ENCODE measurements around the gene DGUOK.
"Not testable (repeated sequence)": the region's sequence is repeated elsewhere in the genome, so short reads cannot be mapped to it uniquely, and the experiment has no call there.

Gene DGUOK

DNA sequence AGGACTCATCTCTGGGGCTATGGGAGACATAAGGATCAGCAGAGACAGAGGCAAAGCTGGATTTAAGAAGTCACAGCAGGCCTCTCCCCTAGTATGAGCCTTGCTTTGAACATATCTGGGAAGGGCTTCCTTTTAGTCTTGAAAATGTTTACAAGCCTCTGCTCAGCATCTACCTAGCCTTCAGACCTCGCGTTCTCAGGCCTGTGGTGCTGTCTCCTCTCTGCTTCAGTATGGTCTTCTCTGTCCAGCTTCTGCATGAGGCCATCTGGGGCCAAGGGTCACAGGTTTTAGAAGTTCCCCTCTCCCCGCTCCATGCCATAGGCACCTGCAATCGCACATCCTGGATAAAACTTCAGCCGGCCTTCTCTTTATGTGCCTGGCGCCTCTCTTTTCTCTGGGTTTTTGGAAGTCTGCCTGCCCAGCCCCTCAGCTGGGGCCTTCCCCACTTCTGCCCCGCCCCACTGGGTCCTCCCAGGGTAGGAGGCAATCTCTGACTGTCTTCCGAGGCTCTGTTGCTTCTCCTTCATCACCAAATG lies 26.8 kb upstream of the DGUOK start:
- TF ChIP-seq CTCF (IDR thresholded peaks at IDR 0.05; ENCODE audit: control extremely low read depth, extremely low read depth, low read depth, missing control alignments), result no peak
- POLR2A ChIA-PET, result no interaction called here
- CTCF ChIA-PET, result interaction anchor here (2.7 kb wide), 1 partner anchor 9 kb away, joined by 17 read pairs; no protein-coding TSS in a partner anchor
- DNase-seq (ENCODE audit: extremely low spot score), result no peak

DNA sequence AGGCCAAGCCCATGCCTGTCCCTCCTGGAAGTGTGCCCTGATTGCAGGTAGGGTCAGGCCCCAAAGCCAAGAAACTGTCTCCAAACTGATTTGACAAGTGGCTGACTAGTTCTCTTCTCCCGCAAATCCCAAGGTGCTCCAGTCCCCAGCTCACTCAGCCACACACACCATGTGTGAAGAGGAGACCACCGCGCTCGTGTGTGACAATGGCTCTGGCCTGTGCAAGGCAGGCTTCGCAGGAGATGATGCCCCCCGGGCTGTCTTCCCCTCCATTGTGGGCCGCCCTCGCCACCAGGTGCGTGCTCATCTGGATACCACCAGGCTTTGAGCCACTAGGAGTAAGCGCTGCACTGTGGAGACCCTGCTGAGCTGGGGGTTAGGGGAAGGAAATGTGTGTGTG lies 25.5 kb upstream of the DGUOK start:
- CTCF ChIA-PET, result interaction anchor here (1.0 to 1.3 kb wide), 3 partner anchors 10 to 349 kb away, joined by 3 read pairs; no protein-coding TSS in a partner anchor
- no peak for TF ChIP-seq CTCF (IDR thresholded peaks at IDR 0.05; ENCODE audit: control extremely low read depth, extremely low read depth, low read depth, missing control alignments)
- no peak for DNase-seq (ENCODE audit: extremely low spot score)
- POLR2A ChIA-PET, result no interaction called here

- ChIA-PET CTCF (interaction anchor here (1.1 to 1.7 kb wide), 2 partner anchors 9 to 63 kb away, joined by 4 read pairs; no protein-coding TSS in a partner anchor), POLR2A (no interaction called here)
- no peak for DNase-seq (ENCODE audit: extremely low spot score)
- no peak for TF ChIP-seq CTCF (IDR thresholded peaks at IDR 0.05; ENCODE audit: control extremely low read depth, extremely low read depth, low read depth, missing control alignments)
Measured at GRCh38 chr2:73902284-73902683, 24.4 kb upstream of the DGUOK start.

- ChIA-PET CTCF (interaction anchor here (1.2 to 1.7 kb wide), 2 partner anchors 11 to 64 kb away, joined by 4 to 5 read pairs; partner anchors contain the start of gene ACTG2), POLR2A (interaction anchor here (0.7 kb wide), 1 partner anchor 295 kb away, joined by 8 read pairs; the partner anchor contains the start of gene MTHFD2)
- no peak for DNase-seq (ENCODE audit: extremely low spot score)
- TF ChIP-seq CTCF (IDR thresholded peaks at IDR 0.05; ENCODE audit: control extremely low read depth, extremely low read depth, low read depth, missing control alignments), result no peak
Measured at GRCh38 chr2:73903313-73903712, 23.4 kb upstream of the DGUOK start.

GRCh38 chr2:73903949-73904613 lies 22.6 kb upstream of the DGUOK start:
- POLR2A ChIA-PET, result interaction anchor here (0.7 kb wide), 1 partner anchor 294 kb away, joined by 8 read pairs; the partner anchor contains the start of gene MTHFD2
- not testable (repeated sequence) for DNase-seq (ENCODE audit: extremely low spot score)
- CTCF ChIA-PET, result interaction anchor here (1.2 to 1.7 kb wide), 2 partner anchors 12 to 65 kb away, joined by 4 to 5 read pairs; partner anchors contain the start of gene ACTG2

- no peak for TF ChIP-seq CTCF (IDR thresholded peaks at IDR 0.05; ENCODE audit: control extremely low read depth, extremely low read depth, low read depth, missing control alignments)
- ChIA-PET CTCF (no interaction called here), POLR2A (no interaction called here)
- DNase-seq (ENCODE audit: extremely low spot score), result no peak
Measured at GRCh38 chr2:73904952-73905351, 21.7 kb upstream of the DGUOK start.

Data from GM10248 (cell line).